Suprapubic skin (tissue), 4 donors: Measurements from ENCODE around the gene TNNT2. TPM values are rescaled to one million over a fixed set of nuclear protein-coding genes. Genes with fewer than 3 reads are reported as not detected.
A peak's percentile ranks its signal among the peaks of the same experiment; 100 is the strongest.

Experiments used
- DNase-seq, 2 donors: peaks; one replicate each; pipeline ENCODE4 v3.0.0-alpha.2; 2019; ENCODE audit warnings: low spot score in 2 of 2
- H3K27ac ChIP-seq: fragments of 200-600 bp; sonication (generic); one replicate; pipeline ENCODE4 v1.5.1; 2019
- H3K27me3 ChIP-seq: fragments of 200-600 bp; sonication (generic); one replicate; pipeline ENCODE4 v1.5.1; 2019
- H3K36me3 ChIP-seq: fragments of 200-600 bp; sonication (generic); one replicate; pipeline ENCODE4 v1.5.1; 2019
- H3K4me1 ChIP-seq: fragments of 200-600 bp; sonication (generic); one replicate; pipeline ENCODE4 v1.5.1; 2019
- H3K4me3 ChIP-seq: fragments of 200-600 bp; sonication (generic); one replicate; pipeline ENCODE4 v1.5.1; 2019; ENCODE audit warnings: mild to moderate bottlenecking
- H3K9me3 ChIP-seq: fragments of 200-600 bp; sonication (generic); one replicate; pipeline ENCODE4 v1.5.1; 2019
- CTCF ChIP-seq, 2 donors: fragments of 200-600 bp in 1 of 2; fragments of 450-650 bp in 1 of 2; sonication (generic) in 1 of 2; IDR thresholded peaks; one replicate each; pipeline ENCODE4 v1.5.1; 2016 to 2019; ENCODE audit warnings: antibody characterized with exemption in 2 of 2, mild to moderate bottlenecking in 1 of 2, moderate library complexity in 1 of 2
- EP300 ChIP-seq: sonication (generic); formaldehyde crosslinking; IDR thresholded peaks from one replicate; pipeline ENCODE4 v1.6.1; 2017; ENCODE audit warnings: antibody characterized with exemption
- POLR2A ChIP-seq, 2 donors: fragments of 450-650 bp; IDR thresholded peaks; one replicate each; pipeline ENCODE4 v1.6.1; 2017; ENCODE audit warnings: antibody characterized with exemption in 2 of 2, mild to moderate bottlenecking in 2 of 2, moderate library complexity in 2 of 2
- POLR2AphosphoS5 ChIP-seq, 3 donors: sonication (generic); formaldehyde crosslinking; IDR thresholded peaks; one replicate each; pipeline ENCODE4 v1.6.1; 2017; ENCODE audit warnings: antibody characterized with exemption in 3 of 3
- WGBS: methylation state at CpG from one replicate; pipeline ENCODE4 v1.1.5; 2018; 5-methylcytosine and 5-hydroxymethylcytosine counted together
- total RNA-seq, 4 donors: library from RNA; depleted of rRNA; stranded (reverse); fragments of >200 nt; gene quantifications; one replicate each; pipeline ENCODE4 v1.1.0, GENCODE V29; 2016

TNNT2 gene
- total RNA-seq, 4 donors from 2014 or later = 7.9 to 54.6 (median 19.0) TPM

DNA sequence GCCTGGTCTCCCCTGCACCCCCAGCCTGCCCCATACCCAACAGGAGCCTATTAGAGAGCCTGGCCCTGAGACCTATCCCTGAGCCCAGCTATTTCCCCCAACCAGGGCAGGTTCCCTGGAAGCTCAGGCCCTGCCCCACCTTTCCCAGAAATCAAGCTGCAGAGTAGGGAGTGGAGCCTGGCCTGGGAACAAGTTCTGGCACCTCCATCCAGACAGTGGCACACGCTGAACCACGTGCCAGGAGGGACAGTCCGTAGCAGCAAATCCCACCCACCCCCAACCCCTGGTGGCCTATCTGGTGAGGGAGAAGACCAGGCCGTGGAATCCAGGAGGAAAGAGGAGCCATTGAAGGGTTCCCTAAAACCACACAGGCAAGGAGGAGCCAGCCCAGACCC lies 22.6 kb downstream of the TNNT2 start:
- H3K27ac ChIP-seq = no peak overlapping the region

GRCh38 chr1:201354151-201354900 lies 23.2 kb downstream of the TNNT2 start:
- H3K27ac ChIP-seq = peak overlapping the region; percentile 30
- peak in 1 of 2 donors; percentile 36 for DNase-seq
- H3K27me3 ChIP-seq = no peaks in the 10 kb centered on the region
- no peak overlapping the region for H3K4me3 ChIP-seq
- H3K36me3 ChIP-seq = no peaks in the 10 kb centered on the region
- 88% methylated on average over 8 of the region's 9 CpGs for WGBS
- TF ChIP-seq POLR2A (IDR thresholded peaks at IDR 0.05) (no peak), POLR2AphosphoS5 (IDR thresholded peaks at IDR 0.05) (no peak), CTCF (IDR thresholded peaks at IDR 0.05) (no peak), EP300 (no peak)
- H3K9me3 ChIP-seq = no peaks in the 10 kb centered on the region
- H3K4me1 ChIP-seq = peaks cover 32% of the 10 kb centered on the region

More for the DNA sequence above, 22.6 kb downstream of the TNNT2 start:
- WGBS = 23% methylated on average over 4 of the region's 4 CpGs
- H3K4me1 ChIP-seq = peaks cover 32% of the 10 kb centered on the region
- H3K36me3 ChIP-seq = no peaks in the 10 kb centered on the region
- no peak for TF ChIP-seq POLR2A (IDR thresholded peaks at IDR 0.05)
- TF ChIP-seq EP300 = no peak
- no peak for TF ChIP-seq POLR2AphosphoS5 (IDR thresholded peaks at IDR 0.05)
- TF ChIP-seq CTCF (IDR thresholded peaks at IDR 0.05) = no peak
- peak in 1 of 2 donors; percentile 55 for DNase-seq
- no peak overlapping the region for H3K4me3 ChIP-seq
- H3K9me3 ChIP-seq = no peaks in the 10 kb centered on the region
- no peaks in the 10 kb centered on the region for H3K27me3 ChIP-seq

- H3K27ac ChIP-seq = peak overlapping the region; percentile 30
- H3K27me3 ChIP-seq = no peaks in the 10 kb centered on the region
- no peaks in the 10 kb centered on the region for H3K36me3 ChIP-seq
- H3K4me3 ChIP-seq = no peak overlapping the region
- peak in 1 of 2 donors; percentile 49 for DNase-seq
- H3K9me3 ChIP-seq = no peaks in the 10 kb centered on the region
- 56% methylated on average over 12 of the region's 13 CpGs for WGBS
- peaks cover 30% of the 10 kb centered on the region for H3K4me1 ChIP-seq
- TF ChIP-seq EP300 (no peak), POLR2A (IDR thresholded peaks at IDR 0.05) (no peak), POLR2AphosphoS5 (IDR thresholded peaks at IDR 0.05) (no peak), CTCF (IDR thresholded peaks at IDR 0.05) (no peak)
Observed at GRCh38 chr1:201353186-201353940, 24.1 kb downstream of the TNNT2 start.

GRCh38 chr1:201351617-201352016 lies 25.9 kb downstream of the TNNT2 start:
- Histone ChIP-seq H3K4me3 (no peak overlapping the region), H3K9me3 (no peaks in the 10 kb centered on the region), H3K36me3 (no peaks in the 10 kb centered on the region), H3K4me1 (peaks cover 39% of the 10 kb centered on the region), H3K27me3 (no peaks in the 10 kb centered on the region), H3K27ac (no peak overlapping the region)
- TF ChIP-seq POLR2A (IDR thresholded peaks at IDR 0.05) (no peak), CTCF (IDR thresholded peaks at IDR 0.05) (no peak), POLR2AphosphoS5 (IDR thresholded peaks at IDR 0.05) (no peak), EP300 (no peak)
- no peak for DNase-seq

GRCh38 chr1:201350884-201351283 lies 26.6 kb downstream of the TNNT2 start:
- Histone ChIP-seq H3K27me3 (no peaks in the 10 kb centered on the region), H3K36me3 (no peaks in the 10 kb centered on the region), H3K27ac (no peak overlapping the region), H3K9me3 (no peaks in the 10 kb centered on the region), H3K4me1 (peaks cover 46% of the 10 kb centered on the region), H3K4me3 (no peak overlapping the region)
- TF ChIP-seq POLR2AphosphoS5 (IDR thresholded peaks at IDR 0.05) = no peak
- no peak for TF ChIP-seq EP300
- no peak for TF ChIP-seq CTCF (IDR thresholded peaks at IDR 0.05)
- no peak for TF ChIP-seq POLR2A (IDR thresholded peaks at IDR 0.05)
- WGBS = 91% methylated on average over 7 of the region's 7 CpGs
- peak in 1 of 2 donors; percentile 44 for DNase-seq
